CD14-positive monocyte (primary cell): ENCODE measurements around the gene LMO7. TPM values are rescaled to one million over a fixed set of nuclear protein-coding genes. Genes with fewer than 3 reads are reported as not detected.

Source experiments
- DNase-seq, 3 donors: peaks; one replicate each; pipeline ENCODE4 v3.0.0-alpha.2; 2011 to 2022
- H2AFZ ChIP-seq: 2 replicates; pipeline ENCODE4 v1.6.0; 2012; ENCODE audit warnings: mild to moderate bottlenecking, low read depth, low read length, inconsistent platforms; ENCODE audit not compliant: insufficient read depth, poor library complexity, severe bottlenecking
- H3K27ac ChIP-seq, 2 donors: 1 replicate in 1 of 2; 2 replicates in 1 of 2; pipeline ENCODE4 v1.5.1; 2012 to 2013; ENCODE audit warnings: low read length in 2 of 2, control low read depth in 1 of 2, inconsistent platforms in 1 of 2, low read depth in 1 of 2, mild to moderate bottlenecking in 1 of 2
- H3K27me3 ChIP-seq, 2 donors: one replicate each; pipeline versions ENCODE4 v1.6.0 to v1.6.1; 2011 to 2013; ENCODE audit warnings: low read length in 2 of 2; ENCODE audit not compliant: control insufficient read depth in 2 of 2, insufficient read depth in 2 of 2
- H3K36me3 ChIP-seq, 2 donors: replicated peaks in 1 of 2; 1 replicate in 1 of 2; 2 replicates in 1 of 2; pipeline versions ENCODE4 v1.5.1 to v1.6.1; 2012 to 2013; ENCODE audit warnings: low read length in 2 of 2, control low read depth in 1 of 2, inconsistent platforms in 1 of 2, mild to moderate bottlenecking in 1 of 2; ENCODE audit not compliant: insufficient read depth in 2 of 2, control insufficient read depth in 1 of 2
- H3K4me1 ChIP-seq, 2 donors: 1 replicate in 1 of 2; 2 replicates in 1 of 2; pipeline versions ENCODE4 v1.5.1 to v1.6.1; 2012 to 2013; ENCODE audit warnings: low read length in 2 of 2, control low read depth in 1 of 2, inconsistent platforms in 1 of 2, mild to moderate bottlenecking in 1 of 2, moderate library complexity in 1 of 2; ENCODE audit not compliant: insufficient read depth in 2 of 2, control insufficient read depth in 1 of 2
- H3K4me2 ChIP-seq: replicated peaks from 2 replicates; pipeline ENCODE3; 2012; ENCODE audit warnings: low read length, moderate library complexity, mild to moderate bottlenecking; ENCODE audit not compliant: poor library complexity, severe bottlenecking; ENCODE audit errors: extremely low read depth
- H3K4me3 ChIP-seq, 3 experiments: fragments of 200-600 bp in 1 of 3; sonication (generic) in 1 of 3; replicated peaks in 1 of 3; 1 replicate in 2 of 3; 2 replicates in 1 of 3; pipeline ENCODE4 v1.5.1; 2011 to 2013; ENCODE audit warnings: low read length in 3 of 3, mild to moderate bottlenecking in 3 of 3, control low read depth in 2 of 3, low read depth in 2 of 3, inconsistent platforms in 1 of 3, moderate library complexity in 1 of 3
- H3K79me2 ChIP-seq: 2 replicates; pipeline ENCODE4 v1.6.0; 2012; ENCODE audit warnings: mild to moderate bottlenecking, control low read depth, inconsistent platforms, low read length, moderate library complexity; ENCODE audit not compliant: insufficient read depth
- H3K9ac ChIP-seq: 2 replicates; pipeline ENCODE4 v1.6.0; 2017; ENCODE audit warnings: low read length, mild to moderate bottlenecking; ENCODE audit not compliant: insufficient read depth, poor library complexity, severe bottlenecking
- H3K9me3 ChIP-seq, 2 donors: replicated peaks in 1 of 2; 1 replicate in 1 of 2; 2 replicates in 1 of 2; pipeline versions ENCODE4 v1.5.1 to v1.6.1; 2012 to 2013; ENCODE audit warnings: low read length in 2 of 2, control low read depth in 1 of 2; ENCODE audit not compliant: control insufficient read depth in 1 of 2, insufficient read depth in 1 of 2
- H4K20me1 ChIP-seq: 2 replicates; pipeline ENCODE4 v1.6.0; 2012; ENCODE audit warnings: mild to moderate bottlenecking, low read length, control low read depth, moderate library complexity; ENCODE audit not compliant: insufficient read depth
- H3K27ac Mint-ChIP-seq, 7 donors: one replicate each; pipeline ENCODE4 v1.8.0; 2020; ENCODE audit warnings: mild to moderate bottlenecking in 7 of 7, mixed read lengths in 7 of 7, moderate library complexity in 6 of 7, inconsistent platforms in 2 of 7
- H3K27me3 Mint-ChIP-seq, 3 donors: one replicate each; pipeline ENCODE4 v1.8.0; 2021 to 2022; ENCODE audit warnings: low read depth in 3 of 3, mild to moderate bottlenecking in 3 of 3, mixed read lengths in 3 of 3, moderate library complexity in 3 of 3, inconsistent platforms in 1 of 3
- H3K36me3 Mint-ChIP-seq, 2 donors: one replicate each; pipeline ENCODE4 v1.8.0; 2020; ENCODE audit warnings: mixed read lengths in 2 of 2, inconsistent platforms in 1 of 2, mild to moderate bottlenecking in 1 of 2
- H3K4me1 Mint-ChIP-seq: one replicate; pipeline ENCODE4 v1.8.0; 2020; ENCODE audit warnings: mild to moderate bottlenecking, mixed read lengths
- H3K4me3 Mint-ChIP-seq, 2 donors: one replicate each; pipeline ENCODE4 v1.8.0; 2020; ENCODE audit warnings: mild to moderate bottlenecking in 2 of 2, mixed read lengths in 2 of 2, moderate library complexity in 1 of 2
- H3K9me3 Mint-ChIP-seq, 7 donors: one replicate each; pipeline ENCODE4 v1.8.0; 2020 to 2022; ENCODE audit warnings: mixed read lengths in 7 of 7, mild to moderate bottlenecking in 6 of 7, moderate library complexity in 6 of 7, inconsistent platforms in 2 of 7
- CTCF ChIP-seq: fragments of 200-600 bp; IDR thresholded peaks from one replicate; pipeline ENCODE4 v1.8.0; 2022; ENCODE audit warnings: antibody characterized with exemption, mild to moderate bottlenecking
- WGBS: methylation state at CpG from one replicate; pipeline ENCODE4 v1.1.5; 2013; ENCODE audit warnings: missing lambda C conversion rate; ENCODE audit not compliant: insufficient coverage; 5-methylcytosine and 5-hydroxymethylcytosine counted together
- intact Hi-C, 2 donors: fragments of 100-400 bp; cut with micrococcal nuclease; formaldehyde crosslinking; loops; one replicate each; pipeline versions ENCODE4 v1.15.0 to v1.15.1; 2023
- polyA plus RNA-seq, 3 donors: library from polyadenylated mRNA; depleted of rRNA in 1 of 3; unstranded in 2 of 3; stranded (reverse) in 1 of 3; fragments of 300-500 nt in 2 of 3; fragments of >200 nt in 1 of 3; fragmentation: Illumina TruSeq in 2 of 3; gene quantifications; 1 replicate in 2 of 3; 2 replicates in 1 of 3; pipeline ENCODE4 v1.2.3, GENCODE V29; 2012 to 2021

The LMO7 gene
- polyA plus RNA-seq, 3 donors, result 0.79 to 1.6 (median 0.90) TPM

- peaks cover 0 to 15% of the 10 kb centered on the region in 2 donors for H3K9me3 ChIP-seq
- Mint-ChIP-seq H3K27me3 (no peaks in the 10 kb centered on the region), H3K4me3 (no peak overlapping the region), H3K36me3 (peaks cover 0 to 6% of the 10 kb centered on the region in 2 donors), H3K9me3 (peaks cover 15 to 22% (median 19%) of the 10 kb centered on the region in 7 donors), H3K27ac (no peak overlapping the region), H3K4me1 (no peaks in the 10 kb centered on the region)
- no peak for DNase-seq
- H3K4me1 ChIP-seq, result no peaks in the 10 kb centered on the region
- intact Hi-C loops, result no loop called here
- 100% methylated on average over 1 of the region's 3 CpGs for WGBS
- H3K27me3 ChIP-seq, result no peaks in the 10 kb centered on the region
- H3K9ac ChIP-seq, result no peak overlapping the region
- no peak overlapping the region for H2AFZ ChIP-seq
- no peak overlapping the region for H3K27ac ChIP-seq
- no peak overlapping the region for H3K4me2 ChIP-seq
- TF ChIP-seq CTCF, result no peak
- H3K79me2 ChIP-seq, result no peaks in the 10 kb centered on the region
- H3K4me3 ChIP-seq, result no peak overlapping the region
- no peaks in the 10 kb centered on the region for H3K36me3 ChIP-seq
- H4K20me1 ChIP-seq, result no peaks in the 10 kb centered on the region
These were observed 100.0 kb downstream of the LMO7 start for GRCh38 chr13:75736173-75736572.

GRCh38 chr13:75738841-75739240 lies 102.7 kb downstream of the LMO7 start:
- H3K4me3 ChIP-seq, result no peak overlapping the region
- H3K36me3 ChIP-seq, result no peaks in the 10 kb centered on the region
- no peaks in the 10 kb centered on the region for H3K4me1 Mint-ChIP-seq
- H3K27ac ChIP-seq, result no peak overlapping the region
- H3K79me2 ChIP-seq, result no peaks in the 10 kb centered on the region
- WGBS, result no CpG with 5 or more reads among the region's 1 CpG
- H3K27ac Mint-ChIP-seq, result no peak overlapping the region
- peaks cover 0 to 1% (median 0%) of the 10 kb centered on the region in 3 donors for H3K27me3 Mint-ChIP-seq
- no peak for DNase-seq
- no peak for TF ChIP-seq CTCF
- H2AFZ ChIP-seq, result no peak overlapping the region
- no peaks in the 10 kb centered on the region for H4K20me1 ChIP-seq
- H3K4me1 ChIP-seq, result no peaks in the 10 kb centered on the region
- H3K36me3 Mint-ChIP-seq, result no peaks in the 10 kb centered on the region
- intact Hi-C loops, result no loop called here
- H3K4me2 ChIP-seq, result no peak overlapping the region
- H3K9me3 Mint-ChIP-seq, result peaks cover under 1 to 9% (median 5%) of the 10 kb centered on the region in 7 donors
- no peak overlapping the region for H3K4me3 Mint-ChIP-seq
- H3K9ac ChIP-seq, result no peak overlapping the region
- H3K9me3 ChIP-seq, result peaks cover 0 to 4% of the 10 kb centered on the region in 2 donors
- H3K27me3 ChIP-seq, result no peaks in the 10 kb centered on the region
